ENCODE results near the gene LEMD3. TPM values are rescaled to one million over a fixed set of nuclear protein-coding genes. Genes with fewer than 3 reads are reported as not detected.

The LEMD3 gene
- total RNA-seq, 4 donors from 2014 or later: 35.6 to 75.9 (median 41.9) TPM

GRCh38 chr12:65152596-65152995 is 16.8 kb upstream of the LEMD3 start:
- H3K27me3 ChIP-seq: no peaks in the 10 kb centered on the region
- TF ChIP-seq CTCF (IDR thresholded peaks at IDR 0.05) (no peak), POLR2A (IDR thresholded peaks at IDR 0.05) (no peak)
- intact Hi-C loops (cut with DNase I; ENCODE audit: low total_unique reads): no loop called here
- no peaks in the 10 kb centered on the region for H3K9me3 ChIP-seq
- H3K4me3 ChIP-seq: no peak overlapping the region
- no peak for DNase-seq
- no peak overlapping the region for H3K27ac ChIP-seq
- no peaks in the 10 kb centered on the region for H3K36me3 ChIP-seq
- H3K4me1 ChIP-seq: no peaks in the 10 kb centered on the region

GRCh38 chr12:65155784-65156183 is 13.6 kb upstream of the LEMD3 start:
- H3K27ac ChIP-seq: no peak overlapping the region
- no peaks in the 10 kb centered on the region for H3K4me1 ChIP-seq
- intact Hi-C loops (cut with DNase I; ENCODE audit: low total_unique reads): no loop called here
- no peak for TF ChIP-seq POLR2A (IDR thresholded peaks at IDR 0.05)
- no peak for TF ChIP-seq CTCF (IDR thresholded peaks at IDR 0.05)
- no peak overlapping the region for H3K4me3 ChIP-seq
- H3K9me3 ChIP-seq: no peaks in the 10 kb centered on the region
- DNase-seq: no peak
- H3K27me3 ChIP-seq: no peaks in the 10 kb centered on the region
- H3K36me3 ChIP-seq: no peaks in the 10 kb centered on the region

- no peaks in the 10 kb centered on the region for H3K4me1 ChIP-seq
- H3K9me3 ChIP-seq: no peaks in the 10 kb centered on the region
- H3K27me3 ChIP-seq: no peaks in the 10 kb centered on the region
- TF ChIP-seq CTCF (IDR thresholded peaks at IDR 0.05) (no peak), POLR2A (IDR thresholded peaks at IDR 0.05) (no peak)
- H3K36me3 ChIP-seq: no peaks in the 10 kb centered on the region
- no peak for DNase-seq
- H3K27ac ChIP-seq: no peak overlapping the region
- no peak overlapping the region for H3K4me3 ChIP-seq
- intact Hi-C loops (cut with DNase I; ENCODE audit: low total_unique reads): no loop called here
Observed at GRCh38 chr12:65156366-65156841, 13.0 kb upstream of the LEMD3 start.

GRCh38 chr12:65157091-65157490 is 12.3 kb upstream of the LEMD3 start:
- intact Hi-C loops (cut with DNase I; ENCODE audit: low total_unique reads): no loop called here
- TF ChIP-seq POLR2A (IDR thresholded peaks at IDR 0.05): no peak
- TF ChIP-seq CTCF (IDR thresholded peaks at IDR 0.05): no peak
- H3K36me3 ChIP-seq: no peaks in the 10 kb centered on the region

GRCh38 chr12:65162609-65163008 is 6.8 kb upstream of the LEMD3 start:
- Histone ChIP-seq H3K9me3 (no peaks in the 10 kb centered on the region), H3K4me3 (no peak overlapping the region), H3K36me3 (no peaks in the 10 kb centered on the region), H3K4me1 (no peaks in the 10 kb centered on the region), H3K27ac (no peak overlapping the region), H3K27me3 (no peaks in the 10 kb centered on the region)
- no peak for TF ChIP-seq CTCF (IDR thresholded peaks at IDR 0.05)
- TF ChIP-seq POLR2A (IDR thresholded peaks at IDR 0.05): no peak
- intact Hi-C loops (cut with DNase I; ENCODE audit: low total_unique reads): no loop called here
- DNase-seq: no peak

More at GRCh38 chr12:65157091-65157490, 12.3 kb upstream of the LEMD3 start:
- Histone ChIP-seq H3K27me3 (no peaks in the 10 kb centered on the region), H3K9me3 (no peaks in the 10 kb centered on the region), H3K4me3 (no peak overlapping the region), H3K4me1 (no peaks in the 10 kb centered on the region), H3K27ac (no peak overlapping the region)
- no peak for DNase-seq

All from uterus (tissue), 4 donors.